ENCODE results near the gene GRIP2.

The GRIP2 gene

GRCh38 chr3:14558029-14558428 lies 17.9 kb upstream of the GRIP2 start:
- ChIA-PET CTCF (no interaction called here), POLR2A (no interaction called here)
- DNase-seq (ENCODE audit: extremely low spot score): no peak
- no peak for TF ChIP-seq FOXM1 (IDR thresholded peaks at IDR 0.05; ENCODE audit: borderline replicate concordance)
- no peak for TF ChIP-seq HDGF (IDR thresholded peaks at IDR 0.05; ENCODE audit: borderline replicate concordance)
- no peak for TF ChIP-seq FOXA1 (IDR thresholded peaks at IDR 0.05)
- TF ChIP-seq SP1 (IDR thresholded peaks at IDR 0.05): no peak
- TF ChIP-seq PKNOX1 (IDR thresholded peaks at IDR 0.05): no peak
- no peak for TF ChIP-seq LEF1 (IDR thresholded peaks at IDR 0.05; ENCODE audit: borderline replicate concordance)
- no peak for TF ChIP-seq SUZ12 (IDR thresholded peaks at IDR 0.05)
- TF ChIP-seq FOXK2 (IDR thresholded peaks at IDR 0.05): no peak

- CTCF ChIA-PET: no interaction called here
- TF ChIP-seq FOXA1 (IDR thresholded peaks at IDR 0.05) (no peak), CTBP1 (IDR thresholded peaks at IDR 0.05; ENCODE audit: borderline replicate concordance) (no peak), ZNF384 (IDR thresholded peaks at IDR 0.05) (no peak), LEF1 (IDR thresholded peaks at IDR 0.05; ENCODE audit: borderline replicate concordance) (no peak), FOXK2 (IDR thresholded peaks at IDR 0.05) (no peak), HDGF (IDR thresholded peaks at IDR 0.05; ENCODE audit: borderline replicate concordance) (no peak), BHLHE40 (IDR thresholded peaks at IDR 0.05; ENCODE audit: borderline replicate concordance) (no peak), PKNOX1 (IDR thresholded peaks at IDR 0.05) (no peak), ARNT (IDR thresholded peaks at IDR 0.05) (no peak), NFRKB (IDR thresholded peaks at IDR 0.05) (no peak), ELF4 (IDR thresholded peaks at IDR 0.05) (no peak), SP1 (IDR thresholded peaks at IDR 0.05) (no peak), SUZ12 (IDR thresholded peaks at IDR 0.05) (no peak), TARDBP (IDR thresholded peaks at IDR 0.05) (no peak), FOXM1 (IDR thresholded peaks at IDR 0.05; ENCODE audit: borderline replicate concordance) (no peak)
- POLR2A ChIA-PET: no interaction called here
- no peak for DNase-seq (ENCODE audit: extremely low spot score)
Observed at GRCh38 chr3:14555835-14556234, 15.7 kb upstream of the GRIP2 start.

- POLR2A ChIA-PET: no interaction called here
- TF ChIP-seq FOXM1 (IDR thresholded peaks at IDR 0.05; ENCODE audit: borderline replicate concordance) (no peak), HDGF (IDR thresholded peaks at IDR 0.05; ENCODE audit: borderline replicate concordance) (no peak), FOXA1 (IDR thresholded peaks at IDR 0.05) (no peak), SP1 (IDR thresholded peaks at IDR 0.05) (no peak)
- no peak for DNase-seq (ENCODE audit: extremely low spot score)
- CTCF ChIA-PET: no interaction called here
Observed at GRCh38 chr3:14554715-14555114, 14.6 kb upstream of the GRIP2 start.

GRCh38 chr3:14553871-14554270 lies 13.7 kb upstream of the GRIP2 start:
- ChIA-PET POLR2A (no interaction called here), CTCF (no interaction called here)
- TF ChIP-seq SUZ12 (IDR thresholded peaks at IDR 0.05): no peak
- no peak for TF ChIP-seq LEF1 (IDR thresholded peaks at IDR 0.05; ENCODE audit: borderline replicate concordance)
- TF ChIP-seq L3MBTL2 (conservative IDR thresholded peaks at IDR 0.05): no peak
- no peak for TF ChIP-seq TARDBP (IDR thresholded peaks at IDR 0.05)
- no peak for TF ChIP-seq FOXK2 (IDR thresholded peaks at IDR 0.05)
- no peak for TF ChIP-seq ARNT (IDR thresholded peaks at IDR 0.05)
- TF ChIP-seq FOXM1 (IDR thresholded peaks at IDR 0.05; ENCODE audit: borderline replicate concordance): no peak
- no peak for TF ChIP-seq FOXA1 (IDR thresholded peaks at IDR 0.05)
- no peak for TF ChIP-seq BHLHE40 (IDR thresholded peaks at IDR 0.05; ENCODE audit: borderline replicate concordance)
- no peak for TF ChIP-seq SP1 (IDR thresholded peaks at IDR 0.05)
- no peak for TF ChIP-seq ELF4 (IDR thresholded peaks at IDR 0.05)
- no peak for TF ChIP-seq ZNF384 (IDR thresholded peaks at IDR 0.05)
- TF ChIP-seq PKNOX1 (IDR thresholded peaks at IDR 0.05): no peak
- no peak for TF ChIP-seq NFRKB (IDR thresholded peaks at IDR 0.05)
- TF ChIP-seq HDGF (IDR thresholded peaks at IDR 0.05; ENCODE audit: borderline replicate concordance): no peak
- DNase-seq (ENCODE audit: extremely low spot score): no peak

GRCh38 chr3:14552717-14553116 lies 12.6 kb upstream of the GRIP2 start:
- CTCF ChIA-PET: interaction anchor here (0.6 to 1.2 kb wide), 3 partner anchors 9 to 339 kb away, joined by 3 read pairs; no protein-coding TSS in a partner anchor
- no peak for DNase-seq (ENCODE audit: extremely low spot score)
- POLR2A ChIA-PET: no interaction called here
- TF ChIP-seq ARNT (IDR thresholded peaks at IDR 0.05) (no peak), NFRKB (IDR thresholded peaks at IDR 0.05) (no peak), SP1 (IDR thresholded peaks at IDR 0.05) (no peak), FOXK2 (IDR thresholded peaks at IDR 0.05) (no peak), ZNF384 (IDR thresholded peaks at IDR 0.05) (no peak), BHLHE40 (IDR thresholded peaks at IDR 0.05; ENCODE audit: borderline replicate concordance) (no peak), FOXA1 (IDR thresholded peaks at IDR 0.05) (no peak), HDGF (IDR thresholded peaks at IDR 0.05; ENCODE audit: borderline replicate concordance) (no peak), FOXM1 (IDR thresholded peaks at IDR 0.05; ENCODE audit: borderline replicate concordance) (no peak), L3MBTL2 (conservative IDR thresholded peaks at IDR 0.05) (no peak), PKNOX1 (IDR thresholded peaks at IDR 0.05) (no peak), TARDBP (IDR thresholded peaks at IDR 0.05) (no peak), SUZ12 (IDR thresholded peaks at IDR 0.05) (no peak), ELF4 (IDR thresholded peaks at IDR 0.05) (no peak)

GRCh38 chr3:14552041-14552648 lies 12.0 kb upstream of the GRIP2 start:
- POLR2A ChIA-PET: no interaction called here
- TF ChIP-seq ELF4 (IDR thresholded peaks at IDR 0.05) (no peak), ARNT (IDR thresholded peaks at IDR 0.05) (no peak), FOXM1 (IDR thresholded peaks at IDR 0.05; ENCODE audit: borderline replicate concordance) (no peak), L3MBTL2 (conservative IDR thresholded peaks at IDR 0.05) (no peak), BHLHE40 (IDR thresholded peaks at IDR 0.05; ENCODE audit: borderline replicate concordance) (no peak), FOXK2 (IDR thresholded peaks at IDR 0.05) (no peak), CTBP1 (IDR thresholded peaks at IDR 0.05; ENCODE audit: borderline replicate concordance) (no peak), PKNOX1 (IDR thresholded peaks at IDR 0.05) (no peak), ZNF384 (IDR thresholded peaks at IDR 0.05) (no peak), NFRKB (IDR thresholded peaks at IDR 0.05) (no peak), SP1 (IDR thresholded peaks at IDR 0.05) (no peak), SUZ12 (IDR thresholded peaks at IDR 0.05) (no peak), HDGF (IDR thresholded peaks at IDR 0.05; ENCODE audit: borderline replicate concordance) (no peak), TARDBP (IDR thresholded peaks at IDR 0.05) (no peak), LEF1 (IDR thresholded peaks at IDR 0.05; ENCODE audit: borderline replicate concordance) (no peak), FOXA1 (IDR thresholded peaks at IDR 0.05) (no peak)
- no peak for DNase-seq (ENCODE audit: extremely low spot score)
- CTCF ChIA-PET: interaction anchor here (0.7 to 1.2 kb wide), 2 partner anchors 8 to 25 kb away, joined by 3 read pairs; no protein-coding TSS in a partner anchor
